Activated CD4-positive, alpha-beta T cell treated with anti-CD3 and anti-CD28 coated beads, Interleukin-2, amount 10 ng/mL, durations not matched to agents 7 days and 5 days (primary cell): Measurements from ENCODE around the gene PPP2R2D. TPM values are rescaled to one million over a fixed set of nuclear protein-coding genes. Genes with fewer than 3 reads are reported as not detected.
"Not testable (repeated sequence)": the region's sequence is repeated elsewhere in the genome, so short reads cannot be mapped to it uniquely, and the experiment has no call there.

Experiments
- CTCF ChIA-PET: fragments of 350-600 bp; sonication (Branson Sonifier 250); formaldehyde crosslinking; loops from one replicate; lab custom pipeline; 2021; ENCODE audit warnings: antibody characterized with exemption; lab: Charles Lee
- POLR2A ChIA-PET: fragments of 350-600 bp; sonication (Branson Sonifier 250); formaldehyde crosslinking; loops from one replicate; lab custom pipeline; 2021; ENCODE audit warnings: antibody characterized with exemption; lab: Charles Lee
- DNase-seq: peaks from one replicate; pipeline ENCODE4 v3.0.0-alpha.2; 2020
- H3K27ac Mint-ChIP-seq: one replicate; pipeline ENCODE4 v1.8.0; 2021; ENCODE audit warnings: mild to moderate bottlenecking, moderate library complexity, mixed read lengths
- H3K27me3 Mint-ChIP-seq: one replicate; pipeline ENCODE4 v1.8.0; 2021; ENCODE audit warnings: mixed read lengths
- H3K36me3 Mint-ChIP-seq: one replicate; pipeline ENCODE4 v1.8.0; 2021; ENCODE audit warnings: low read depth, mixed read lengths
- H3K4me1 Mint-ChIP-seq: one replicate; pipeline ENCODE4 v1.8.0; 2021; ENCODE audit warnings: mixed read lengths
- H3K4me3 Mint-ChIP-seq: one replicate; pipeline ENCODE4 v1.8.0; 2021; ENCODE audit warnings: mild to moderate bottlenecking, moderate library complexity, mixed read lengths
- H3K9me3 Mint-ChIP-seq: one replicate; pipeline ENCODE4 v1.8.0; 2021; ENCODE audit warnings: mixed read lengths
- total RNA-seq, 2 experiments: library from RNA; stranded (reverse); gene quantifications; one replicate each; pipeline ENCODE4 v1.2.3, GENCODE V29; 2021

Gene PPP2R2D
- total RNA-seq, 2 experiments from 2014 or later = 38.5 to 43.1 TPM

GRCh38 chr10:131872011-131872826 is 28.6 kb upstream of the PPP2R2D start:
- no peak overlapping the region for H3K27ac Mint-ChIP-seq
- H3K9me3 Mint-ChIP-seq = no peaks in the 10 kb centered on the region
- POLR2A ChIA-PET = no interaction called here
- H3K36me3 Mint-ChIP-seq = no peaks in the 10 kb centered on the region
- H3K4me1 Mint-ChIP-seq = peaks cover 1% of the 10 kb centered on the region
- H3K27me3 Mint-ChIP-seq = peaks cover 1% of the 10 kb centered on the region
- H3K4me3 Mint-ChIP-seq = no peak overlapping the region
- CTCF ChIA-PET = no interaction called here
- no peak for DNase-seq

DNA sequence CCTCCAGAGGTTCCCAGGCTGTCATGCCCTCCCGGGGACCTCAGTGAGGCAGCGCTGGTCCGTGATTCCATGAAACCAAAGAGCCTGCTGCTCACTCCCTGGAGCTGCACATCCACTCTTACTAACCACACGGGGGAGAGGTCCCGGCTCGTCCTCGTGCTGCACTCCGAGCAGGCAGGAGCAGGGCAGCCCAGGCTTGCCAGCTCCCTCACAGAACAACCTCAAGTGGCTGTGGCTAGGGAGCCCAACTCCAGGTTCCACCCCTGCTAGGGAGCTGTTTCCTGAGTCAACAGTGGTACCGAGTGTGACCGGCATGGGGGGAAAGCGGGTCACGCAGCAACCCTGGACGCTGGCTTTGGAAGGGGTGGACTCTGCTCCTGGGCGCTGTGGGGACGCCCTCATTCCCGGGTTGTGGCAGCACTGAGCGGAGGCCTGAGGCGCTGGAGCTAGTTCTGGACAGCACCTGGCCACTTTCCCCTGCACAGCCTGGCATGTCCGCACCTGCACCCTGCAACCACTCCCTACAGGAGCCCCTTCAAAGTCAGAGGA is 27.9 kb upstream of the PPP2R2D start:
- ChIA-PET CTCF (interaction anchor here (0.9 kb wide), 1 partner anchor 9 kb away, joined by 3 read pairs; no protein-coding TSS in a partner anchor), POLR2A (no interaction called here)
- Mint-ChIP-seq H3K27me3 (peaks cover 3% of the 10 kb centered on the region), H3K27ac (no peak overlapping the region), H3K36me3 (no peaks in the 10 kb centered on the region), H3K9me3 (no peaks in the 10 kb centered on the region), H3K4me1 (peaks cover 1% of the 10 kb centered on the region), H3K4me3 (no peak overlapping the region)
- no peak for DNase-seq

DNA sequence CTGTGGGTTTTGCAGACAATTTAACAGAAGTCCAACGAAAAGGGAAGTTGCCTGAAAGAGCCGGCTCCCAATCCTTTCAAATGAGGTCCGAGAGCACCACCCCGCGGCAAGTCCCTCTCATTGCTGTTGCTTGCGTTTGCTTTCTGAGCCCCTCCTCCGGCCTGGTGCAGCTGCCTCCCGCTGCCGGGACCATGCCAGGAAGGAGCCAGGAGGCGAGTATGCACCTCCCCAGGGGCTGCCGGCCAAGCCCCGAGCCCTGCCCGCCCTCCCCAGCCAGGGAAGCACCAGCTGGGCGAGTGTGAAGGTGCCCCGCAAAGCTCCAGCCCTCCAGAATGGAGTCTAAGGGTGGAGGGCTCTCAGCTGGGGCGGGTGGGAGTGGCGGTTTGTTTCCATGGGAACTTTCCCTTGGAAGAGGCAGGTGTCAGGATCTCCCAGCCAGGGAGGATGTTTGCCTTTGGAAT is 25.8 kb upstream of the PPP2R2D start:
- Mint-ChIP-seq H3K4me1 (peaks cover 1% of the 10 kb centered on the region), H3K4me3 (no peak overlapping the region), H3K36me3 (no peaks in the 10 kb centered on the region), H3K9me3 (no peaks in the 10 kb centered on the region), H3K27ac (no peak overlapping the region), H3K27me3 (peaks cover 7% of the 10 kb centered on the region)
- CTCF ChIA-PET = interaction anchor here (1.0 kb wide), 1 partner anchor 147 kb away, joined by 3 read pairs; no protein-coding TSS in a partner anchor
- peak; percentile 70 for DNase-seq
- POLR2A ChIA-PET = interaction anchor here (0.6 kb wide), 1 partner anchor 22 kb away, joined by 3 read pairs; no protein-coding TSS in a partner anchor

- Mint-ChIP-seq H3K9me3 (no peaks in the 10 kb centered on the region), H3K4me1 (peaks cover 1% of the 10 kb centered on the region), H3K27ac (no peak overlapping the region), H3K27me3 (peaks cover 7% of the 10 kb centered on the region), H3K36me3 (no peaks in the 10 kb centered on the region), H3K4me3 (no peak overlapping the region)
- ChIA-PET CTCF (interaction anchor here (1.0 kb wide), 1 partner anchor 147 kb away, joined by 3 read pairs; no protein-coding TSS in a partner anchor), POLR2A (no interaction called here)
- no peak for DNase-seq
Measured at GRCh38 chr10:131875501-131875900, 25.3 kb upstream of the PPP2R2D start.

DNA sequence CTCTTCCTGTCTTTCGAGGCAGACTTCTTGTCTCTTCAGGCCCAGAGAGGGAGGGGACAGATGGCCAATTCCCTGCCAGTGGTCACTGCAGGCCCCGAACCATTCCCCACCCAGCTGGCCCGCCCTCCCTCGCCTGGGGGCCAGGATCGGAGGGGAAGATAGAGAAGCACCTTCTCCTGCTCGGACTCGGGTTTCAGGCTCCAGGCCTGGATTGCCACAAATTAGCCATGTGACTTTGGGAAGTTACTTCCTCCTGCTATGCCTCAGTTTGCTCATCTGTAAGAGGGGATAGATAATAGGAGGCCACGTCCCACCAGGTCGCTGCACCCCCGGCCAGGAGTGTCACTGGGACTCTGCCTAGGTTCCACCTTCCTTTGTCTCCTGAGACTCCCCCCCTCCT is 24.8 kb upstream of the PPP2R2D start:
- DNase-seq = no peak
- H3K4me3 Mint-ChIP-seq = no peak overlapping the region
- peaks cover 1% of the 10 kb centered on the region for H3K4me1 Mint-ChIP-seq
- no peak overlapping the region for H3K27ac Mint-ChIP-seq
- H3K27me3 Mint-ChIP-seq = peaks cover 7% of the 10 kb centered on the region
- no peaks in the 10 kb centered on the region for H3K9me3 Mint-ChIP-seq
- ChIA-PET CTCF (no interaction called here), POLR2A (no interaction called here)
- no peaks in the 10 kb centered on the region for H3K36me3 Mint-ChIP-seq

GRCh38 chr10:131876508-131876907 is 24.3 kb upstream of the PPP2R2D start:
- Mint-ChIP-seq H3K27ac (no peak overlapping the region), H3K4me3 (no peak overlapping the region), H3K4me1 (peaks cover 1% of the 10 kb centered on the region), H3K36me3 (no peaks in the 10 kb centered on the region), H3K27me3 (peaks cover 7% of the 10 kb centered on the region), H3K9me3 (peaks cover 3% of the 10 kb centered on the region)
- DNase-seq = no peak
- CTCF ChIA-PET = no interaction called here
- POLR2A ChIA-PET = no interaction called here

DNA sequence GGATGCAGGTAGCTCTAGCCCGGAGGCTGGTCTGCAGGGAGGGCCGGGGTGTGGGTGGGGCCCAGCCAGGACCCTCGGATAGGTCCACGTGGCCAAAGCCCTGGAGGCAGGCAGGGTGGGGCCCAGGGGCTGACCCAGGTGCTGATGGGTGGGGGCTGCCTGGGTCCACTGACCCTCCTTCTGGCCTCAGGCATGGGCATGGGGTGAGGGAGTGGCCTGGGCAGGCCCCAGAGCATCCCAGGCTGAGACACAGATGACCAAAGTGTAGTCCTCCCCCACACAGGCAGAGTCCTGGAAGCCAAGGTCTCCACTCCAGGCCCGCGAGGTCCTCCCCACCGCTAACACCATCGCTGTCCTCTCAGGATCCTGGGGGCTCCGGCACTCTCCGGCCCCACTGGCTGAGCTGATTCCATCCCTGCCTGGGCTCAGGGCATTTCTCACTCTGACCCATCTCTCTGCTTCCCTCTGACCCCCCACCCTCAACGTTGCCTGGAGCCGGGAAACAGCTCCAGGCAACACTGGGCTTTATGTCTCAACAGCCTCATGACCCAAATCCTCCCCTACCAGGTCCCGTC is 20.7 kb upstream of the PPP2R2D start:
- ChIA-PET POLR2A (no interaction called here), CTCF (no interaction called here)
- Mint-ChIP-seq H3K4me1 (no peaks in the 10 kb centered on the region), H3K36me3 (no peaks in the 10 kb centered on the region), H3K27ac (no peak overlapping the region), H3K9me3 (peaks cover 6% of the 10 kb centered on the region), H3K27me3 (peaks cover 7% of the 10 kb centered on the region), H3K4me3 (no peak overlapping the region)
- DNase-seq = no peak

DNA sequence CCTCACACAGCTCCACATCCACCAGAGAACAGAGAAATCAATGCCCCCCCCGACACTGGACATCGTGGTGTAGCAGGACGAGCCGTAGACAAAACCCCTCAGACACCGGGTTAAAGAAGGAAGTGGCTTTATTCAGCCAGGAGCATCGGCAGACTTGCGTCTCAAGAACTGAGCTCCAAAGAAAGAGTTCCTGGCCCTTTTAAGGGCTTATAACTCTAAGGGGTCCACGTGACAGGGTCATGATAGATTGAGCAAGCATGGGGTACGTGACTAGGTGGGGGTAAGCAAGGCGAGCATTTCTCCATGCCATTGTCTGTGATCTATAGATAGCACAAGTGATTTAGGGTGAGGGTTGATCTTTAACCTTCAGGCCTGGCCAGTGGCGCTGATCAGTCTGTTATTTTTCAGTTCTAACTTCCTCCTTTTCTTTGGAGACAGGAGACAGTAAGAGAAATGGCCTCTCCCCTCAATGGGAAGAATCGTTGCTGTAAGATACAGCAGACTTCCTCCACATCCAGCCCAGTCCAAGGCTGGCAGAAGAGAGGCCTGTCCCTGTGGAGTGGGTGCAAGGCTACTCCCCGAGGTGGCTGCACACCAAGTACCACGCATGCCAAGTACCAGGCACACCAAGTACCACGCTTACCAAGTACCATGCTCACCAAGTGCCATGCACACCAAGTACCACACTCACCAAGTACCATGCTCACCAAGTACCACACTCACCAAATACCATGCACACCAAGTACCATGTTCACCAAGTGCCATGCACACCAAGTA is 19.5 kb upstream of the PPP2R2D start:
- DNase-seq = no peak
- H3K4me1 Mint-ChIP-seq = peaks cover 8% of the 10 kb centered on the region
- ChIA-PET POLR2A (no interaction called here), CTCF (no interaction called here)
- no peak overlapping the region for H3K4me3 Mint-ChIP-seq
- peaks cover 6% of the 10 kb centered on the region for H3K9me3 Mint-ChIP-seq
- no peaks in the 10 kb centered on the region for H3K36me3 Mint-ChIP-seq
- H3K27me3 Mint-ChIP-seq = peaks cover 7% of the 10 kb centered on the region
- no peak overlapping the region for H3K27ac Mint-ChIP-seq

GRCh38 chr10:131882151-131882550 is 18.7 kb upstream of the PPP2R2D start:
- no peaks in the 10 kb centered on the region for H3K36me3 Mint-ChIP-seq
- peaks cover 6% of the 10 kb centered on the region for H3K27me3 Mint-ChIP-seq
- POLR2A ChIA-PET = no interaction called here
- H3K27ac Mint-ChIP-seq = no peak overlapping the region
- CTCF ChIA-PET = no interaction called here
- peaks cover 9% of the 10 kb centered on the region for H3K4me1 Mint-ChIP-seq
- no peak overlapping the region for H3K4me3 Mint-ChIP-seq
- peaks cover 6% of the 10 kb centered on the region for H3K9me3 Mint-ChIP-seq
- no peak for DNase-seq

GRCh38 chr10:131882590-131883451 is 18.0 kb upstream of the PPP2R2D start:
- H3K4me3 Mint-ChIP-seq = no peak overlapping the region
- H3K27ac Mint-ChIP-seq = no peak overlapping the region
- DNase-seq = no peak
- H3K27me3 Mint-ChIP-seq = peaks cover 5% of the 10 kb centered on the region
- POLR2A ChIA-PET = no interaction called here
- CTCF ChIA-PET = no interaction called here
- peaks cover 9% of the 10 kb centered on the region for H3K4me1 Mint-ChIP-seq
- peaks cover 6% of the 10 kb centered on the region for H3K9me3 Mint-ChIP-seq
- no peaks in the 10 kb centered on the region for H3K36me3 Mint-ChIP-seq

DNA sequence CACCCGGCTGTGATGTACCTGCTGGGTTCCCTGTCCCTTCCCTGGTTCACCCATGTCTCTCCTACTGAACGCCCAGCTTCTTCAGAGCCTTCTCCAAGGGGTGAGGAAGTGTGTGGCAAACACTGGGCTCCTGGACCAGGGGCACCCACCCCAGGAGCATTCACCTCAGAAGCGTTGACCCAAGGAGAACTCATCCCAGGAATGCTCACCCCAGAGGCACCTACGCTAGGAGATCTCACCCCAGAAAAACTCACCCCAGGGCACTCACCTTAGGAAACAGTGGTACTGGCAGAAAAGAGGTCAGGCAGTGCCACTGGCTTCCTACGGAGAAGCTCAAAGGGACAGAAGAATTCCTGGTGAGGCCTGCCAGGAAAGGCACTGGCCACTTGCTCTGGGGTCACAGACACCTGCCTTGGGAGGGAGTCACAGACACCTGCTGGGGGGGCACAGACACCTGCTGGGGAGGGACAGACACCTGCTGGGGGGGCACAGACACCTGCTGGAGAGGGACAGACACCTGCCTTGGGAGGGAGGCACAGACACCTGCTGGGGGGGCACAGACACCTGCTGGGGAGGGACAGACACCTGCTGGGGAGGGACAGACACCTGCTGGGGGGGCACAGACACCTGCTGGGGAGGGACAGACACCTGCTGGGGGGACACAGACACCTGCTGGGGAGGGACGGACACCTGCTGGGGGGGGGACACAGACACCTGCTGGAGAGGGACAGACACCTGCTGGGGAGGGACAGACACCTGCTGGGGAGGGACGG is 17.0 kb upstream of the PPP2R2D start:
- H3K27me3 Mint-ChIP-seq, POLR2A ChIA-PET, H3K9me3 Mint-ChIP-seq, H3K4me3 Mint-ChIP-seq, H3K36me3 Mint-ChIP-seq, DNase-seq, H3K27ac Mint-ChIP-seq: not testable (repeated sequence)
- peaks cover 11% of the 10 kb centered on the region for H3K4me1 Mint-ChIP-seq
- CTCF ChIA-PET = interaction anchor here (1.0 kb wide), 1 partner anchor 139 kb away, joined by 4 read pairs; no protein-coding TSS in a partner anchor
